Esophagus squamous epithelium (tissue), 4 donors: ENCODE data around the gene ZNF3.

Source experiments
- CTCF ChIP-seq, 6 experiments: fragments of 450-650 bp in 4 of 6; fragments of 200-600 bp in 2 of 6; sonication (generic) in 2 of 6; IDR thresholded peaks; one replicate each; pipeline ENCODE4 v1.5.1; 2016 to 2019; ENCODE audit warnings: antibody characterized with exemption in 6 of 6, mild to moderate bottlenecking in 4 of 6, moderate library complexity in 4 of 6
- POLR2A ChIP-seq, 4 donors: fragments of 450-650 bp; IDR thresholded peaks; one replicate each; pipeline ENCODE4 v1.6.1; 2017; ENCODE audit warnings: antibody characterized with exemption in 4 of 4, mild to moderate bottlenecking in 4 of 4, moderate library complexity in 3 of 4

DNA sequence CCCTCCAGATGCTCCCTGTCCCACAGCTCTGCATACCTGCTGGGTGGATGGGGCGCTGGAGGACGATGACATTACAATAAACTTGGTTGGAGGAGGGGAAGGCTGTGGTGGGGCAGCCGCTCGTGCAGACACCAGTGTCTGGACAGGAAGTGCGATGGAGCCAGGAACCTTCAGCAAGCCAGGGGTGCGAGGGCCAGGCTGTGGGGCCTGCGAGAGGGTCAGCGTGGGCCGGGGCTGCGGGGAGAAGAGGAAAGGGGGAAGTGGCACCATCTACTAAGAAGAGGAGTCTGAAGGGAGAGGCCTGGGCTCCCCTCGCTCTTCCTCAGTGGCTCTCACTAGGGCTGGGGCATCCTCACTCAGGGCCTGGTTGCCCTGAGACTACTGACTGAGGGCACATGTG, 26.4 kb upstream of the ZNF3 start:
- TF ChIP-seq CTCF (IDR thresholded peaks at IDR 0.05) = no peak
- TF ChIP-seq POLR2A (IDR thresholded peaks at IDR 0.05) = no peak
